Fibroblast of pulmonary artery (primary cell): ENCODE results near the gene KIF2A.
A peak's percentile ranks its signal among the peaks of the same experiment; 100 is the strongest.

ENCODE experiments used
- DNase-seq: peaks from one replicate; pipeline ENCODE4 v3.0.0-alpha.2; 2010; ENCODE audit warnings: low read depth
- H3K4me3 ChIP-seq: replicated peaks from 2 replicates; pipeline ENCODE4 v1.5.1; 2011; ENCODE audit warnings: low read depth, mild to moderate bottlenecking, control low read depth, low read length, moderate library complexity
- CTCF ChIP-seq: IDR thresholded peaks from 2 replicates; pipeline ENCODE4 v1.5.1; 2011; ENCODE audit warnings: mild to moderate bottlenecking, control low read depth, low read length, inconsistent platforms; ENCODE audit errors: missing control alignments

The KIF2A gene

GRCh38 chr5:62372600-62372999 lies 66.6 kb downstream of the KIF2A start:
- no peak for TF ChIP-seq CTCF
- DNase-seq, result no peak
- no peak overlapping the region for H3K4me3 ChIP-seq

- TF ChIP-seq CTCF, result no peak
- no peak overlapping the region for H3K4me3 ChIP-seq
- DNase-seq, result no peak
These were observed 67.4 kb downstream of the KIF2A start for GRCh38 chr5:62373382-62373781.

- H3K4me3 ChIP-seq, result no peak overlapping the region
- no peak for TF ChIP-seq CTCF
These were observed 68.1 kb downstream of the KIF2A start for GRCh38 chr5:62374090-62374489.

GRCh38 chr5:62375627-62376026 lies 69.6 kb downstream of the KIF2A start:
- no peak for DNase-seq
- no peak overlapping the region for H3K4me3 ChIP-seq
- no peak for TF ChIP-seq CTCF

More at GRCh38 chr5:62374090-62374489, 68.1 kb downstream of the KIF2A start:
- DNase-seq, result no peak

- H3K4me3 ChIP-seq, result no peak overlapping the region
- no peak for TF ChIP-seq CTCF
- no peak for DNase-seq
These were observed 70.1 kb downstream of the KIF2A start for GRCh38 chr5:62376064-62376463.

- no peak for TF ChIP-seq CTCF
- H3K4me3 ChIP-seq, result no peak overlapping the region
- peak; percentile 41 for DNase-seq
These were observed 79.1 kb downstream of the KIF2A start for GRCh38 chr5:62385131-62385530.

GRCh38 chr5:62385816-62386400 lies 79.9 kb downstream of the KIF2A start:
- TF ChIP-seq CTCF, result no peak
- DNase-seq, result no peak

More at GRCh38 chr5:62385816-62386400, 79.9 kb downstream of the KIF2A start:
- no peak overlapping the region for H3K4me3 ChIP-seq
